WTC11 (cell line): ENCODE results near the gene PTBP2. TPM values are rescaled to one million over a fixed set of nuclear protein-coding genes. Genes with fewer than 3 reads are reported as not detected.
A peak's percentile ranks its signal among the peaks of the same experiment; 100 is the strongest.

Experiments used
- ATAC-seq: fragments of 200-7000 bp; cut with Tn5 transposase; 2 replicates; pipeline ENCODE4 v1.10.0; 2021; ENCODE audit warnings: mild to moderate bottlenecking, moderate library complexity
- CTCF ChIA-PET: fragments of 300-600 bp; sonication (Branson Sonifier 250); formaldehyde crosslinking; loops from one replicate; lab custom pipeline; 2021; ENCODE audit warnings: antibody characterized with exemption; lab: Charles Lee
- POLR2A ChIA-PET: fragments of 350-600 bp; sonication (Branson Sonifier 250); formaldehyde crosslinking; loops from one replicate; lab custom pipeline; 2021; ENCODE audit warnings: antibody characterized with exemption; lab: Charles Lee
- DNase-seq: peaks from one replicate; pipeline ENCODE4 v3.0.0; 2021; ENCODE audit warnings: low spot score
- H3K27ac Mint-ChIP-seq: 2 replicates; pipeline ENCODE4 v1.8.0; 2021; ENCODE audit warnings: mixed read lengths
- H3K27me3 Mint-ChIP-seq: 2 replicates; pipeline ENCODE4 v1.8.0; 2021; ENCODE audit warnings: low read depth, mild to moderate bottlenecking, moderate library complexity, mixed read lengths
- H3K36me3 Mint-ChIP-seq: 2 replicates; pipeline ENCODE4 v1.8.0; 2021; ENCODE audit warnings: mixed read lengths
- H3K4me1 Mint-ChIP-seq: 2 replicates; pipeline ENCODE4 v1.8.0; 2022; ENCODE audit warnings: mixed read lengths
- H3K4me3 Mint-ChIP-seq: 2 replicates; pipeline ENCODE4 v1.8.0; 2021; ENCODE audit warnings: mild to moderate bottlenecking, moderate library complexity, mixed read lengths
- H3K9me3 Mint-ChIP-seq: 2 replicates; pipeline ENCODE4 v1.8.0; 2021; ENCODE audit warnings: mixed read lengths
- ATF3 ChIP-seq: sonication (generic); formaldehyde crosslinking; conservative IDR thresholded peaks from 2 replicates; pipeline ENCODE4 v1.8.1; 2022; ENCODE audit warnings: mild to moderate bottlenecking, missing genetic modification reagents
- ATF6 ChIP-seq: sonication (generic); formaldehyde crosslinking; IDR thresholded peaks from 2 replicates; pipeline ENCODE4 v1.8.1; 2023; ENCODE audit warnings: mild to moderate bottlenecking, missing genetic modification reagents
- CBFB ChIP-seq: sonication (generic); formaldehyde crosslinking; IDR thresholded peaks from 2 replicates; pipeline ENCODE4 v1.8.1; 2022; ENCODE audit warnings: mild to moderate bottlenecking, low read depth, missing genetic modification reagents
- FOXP4 ChIP-seq: sonication (generic); formaldehyde crosslinking; IDR thresholded peaks from 2 replicates; pipeline ENCODE4 v1.8.0; 2022; ENCODE audit warnings: mild to moderate bottlenecking, missing genetic modification reagents
- JAZF1 ChIP-seq: fragments of 250-450 bp; sonication (Bioruptor Pico); IDR thresholded peaks from 2 replicates; pipeline ENCODE4 v1.9.0; 2021; ENCODE audit warnings: moderate library complexity, mild to moderate bottlenecking, inconsistent platforms
- JUN ChIP-seq: sonication (generic); formaldehyde crosslinking; IDR thresholded peaks from 2 replicates; pipeline ENCODE4 v1.8.0; 2023; ENCODE audit warnings: mild to moderate bottlenecking, missing genetic modification reagents
- MAX ChIP-seq: sonication (generic); formaldehyde crosslinking; IDR thresholded peaks from 2 replicates; pipeline ENCODE4 v1.8.0; 2022; ENCODE audit warnings: mild to moderate bottlenecking, missing genetic modification reagents
- ZNF121 ChIP-seq: sonication (generic); formaldehyde crosslinking; IDR thresholded peaks from 2 replicates; pipeline ENCODE4 v1.8.0; 2023; ENCODE audit warnings: missing genetic modification reagents
- ZNF281 ChIP-seq: sonication (generic); formaldehyde crosslinking; IDR thresholded peaks from 2 replicates; pipeline ENCODE4 v1.8.0; 2023; ENCODE audit warnings: mild to moderate bottlenecking, missing genetic modification reagents
- ZNF671 ChIP-seq: fragments of 250-450 bp; sonication (Bioruptor Pico); IDR thresholded peaks from 2 replicates; pipeline ENCODE4 v1.8.0; 2021; ENCODE audit warnings: mild to moderate bottlenecking
- total RNA-seq: library from RNA; stranded (reverse); gene quantifications from 3 replicates; pipeline ENCODE4 v1.2.3, GENCODE V29; 2021
- TF ChIP-seq, protein P1 (sequence below): sonication (generic); formaldehyde crosslinking; IDR thresholded peaks from 2 replicates; pipeline ENCODE4 v1.8.1; 2022; ENCODE audit warnings: missing genetic modification reagents, borderline replicate concordance
- TF ChIP-seq, protein P2 (sequence below): sonication (generic); formaldehyde crosslinking; conservative IDR thresholded peaks from 2 replicates; pipeline ENCODE4 v1.8.1; 2023; ENCODE audit warnings: mild to moderate bottlenecking, low read depth, missing genetic modification reagents, moderate library complexity
- TF ChIP-seq, protein P3 (sequence below): sonication (generic); formaldehyde crosslinking; IDR thresholded peaks from 2 replicates; pipeline ENCODE4 v1.8.1; 2022; ENCODE audit warnings: mild to moderate bottlenecking, missing genetic modification reagents, moderate library complexity, borderline replicate concordance

Gene PTBP2
- total RNA-seq, 1 experiment from 2014 or later = 50.0 TPM

- Mint-ChIP-seq H3K9me3 (0 out of 2 replicates have a peak, but pooled peaks cover 3% of the 10 kb centered on the region), H3K36me3 (peaks cover 16% of the 10 kb centered on the region), H3K27me3 (no peaks in the 10 kb centered on the region), H3K27ac (peak overlapping the region; percentile 2; the same call in 1 of the 2 replicates), H3K4me1 (peaks cover 37% of the 10 kb centered on the region), H3K4me3 (no peak overlapping the region)
- no peak for TF ChIP-seq ATF6 (CRISPR knock-in tag)
- no peak for TF ChIP-seq ATF3 (CRISPR knock-in tag)
- no peak for TF ChIP-seq ZNF671
- TF ChIP-seq JAZF1 (CRISPR knock-in tag) = no peak
- ChIA-PET CTCF (no interaction called here), POLR2A (no interaction called here)
- DNase-seq = no peak
- no peak for ATAC-seq
These were observed 26.0 kb downstream of the PTBP2 start for GRCh38 chr1:96747565-96747964.

- TF ChIP-seq, protein P1, sequence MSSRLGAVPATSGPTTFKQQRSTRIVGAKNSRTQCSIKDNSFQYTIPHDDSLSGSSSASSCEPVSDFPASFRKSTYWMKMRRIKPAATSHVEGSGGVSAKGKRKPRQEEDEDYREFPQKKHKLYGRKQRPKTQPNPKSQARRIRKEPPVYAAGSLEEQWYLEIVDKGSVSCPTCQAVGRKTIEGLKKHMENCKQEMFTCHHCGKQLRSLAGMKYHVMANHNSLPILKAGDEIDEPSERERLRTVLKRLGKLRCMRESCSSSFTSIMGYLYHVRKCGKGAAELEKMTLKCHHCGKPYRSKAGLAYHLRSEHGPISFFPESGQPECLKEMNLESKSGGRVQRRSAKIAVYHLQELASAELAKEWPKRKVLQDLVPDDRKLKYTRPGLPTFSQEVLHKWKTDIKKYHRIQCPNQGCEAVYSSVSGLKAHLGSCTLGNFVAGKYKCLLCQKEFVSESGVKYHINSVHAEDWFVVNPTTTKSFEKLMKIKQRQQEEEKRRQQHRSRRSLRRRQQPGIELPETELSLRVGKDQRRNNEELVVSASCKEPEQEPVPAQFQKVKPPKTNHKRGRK (CRISPR knock-in tag) = no peak
- TF ChIP-seq FOXP4 (CRISPR knock-in tag) = no peak
- no peak for TF ChIP-seq ZNF281 (CRISPR knock-in tag)
- no peak for TF ChIP-seq CBFB
- no peak for TF ChIP-seq ATF6 (CRISPR knock-in tag)
- peaks cover 19% of the 10 kb centered on the region for H3K36me3 Mint-ChIP-seq
- no peak; the same call in 1 of the 2 replicates for ATAC-seq
- no peak for DNase-seq
- no peak overlapping the region for H3K4me3 Mint-ChIP-seq
- no peaks in the 10 kb centered on the region for H3K27me3 Mint-ChIP-seq
- ChIA-PET POLR2A (no interaction called here), CTCF (no interaction called here)
- peak overlapping the region; percentile 16; the same call in 1 of the 2 replicates for H3K27ac Mint-ChIP-seq
- no peaks in the 10 kb centered on the region for H3K9me3 Mint-ChIP-seq
- H3K4me1 Mint-ChIP-seq = peaks cover 37% of the 10 kb centered on the region
These were observed 26.5 kb downstream of the PTBP2 start for GRCh38 chr1:96748078-96748477.

DNA sequence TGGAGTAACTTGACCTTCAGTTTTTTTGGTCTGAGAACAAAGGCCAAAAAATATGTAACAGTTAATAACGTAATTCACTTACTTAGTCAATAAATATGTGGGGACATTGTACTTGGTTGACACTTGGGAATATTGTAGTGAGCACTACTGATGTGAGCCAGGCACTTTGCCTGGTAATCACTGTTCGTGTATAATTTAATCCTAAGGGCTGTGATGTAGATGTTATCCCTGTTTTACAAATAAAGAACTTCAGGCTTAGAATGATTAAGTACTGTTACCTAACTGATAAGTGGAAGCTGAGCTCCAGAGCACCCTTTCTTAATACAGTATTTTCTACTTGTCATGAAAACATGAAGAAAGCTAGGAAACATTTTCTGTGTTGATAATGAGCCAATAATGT is 28.0 kb downstream of the PTBP2 start:
- peaks cover 33% of the 10 kb centered on the region for H3K4me1 Mint-ChIP-seq
- no peak for TF ChIP-seq JUN
- TF ChIP-seq, protein P2, sequence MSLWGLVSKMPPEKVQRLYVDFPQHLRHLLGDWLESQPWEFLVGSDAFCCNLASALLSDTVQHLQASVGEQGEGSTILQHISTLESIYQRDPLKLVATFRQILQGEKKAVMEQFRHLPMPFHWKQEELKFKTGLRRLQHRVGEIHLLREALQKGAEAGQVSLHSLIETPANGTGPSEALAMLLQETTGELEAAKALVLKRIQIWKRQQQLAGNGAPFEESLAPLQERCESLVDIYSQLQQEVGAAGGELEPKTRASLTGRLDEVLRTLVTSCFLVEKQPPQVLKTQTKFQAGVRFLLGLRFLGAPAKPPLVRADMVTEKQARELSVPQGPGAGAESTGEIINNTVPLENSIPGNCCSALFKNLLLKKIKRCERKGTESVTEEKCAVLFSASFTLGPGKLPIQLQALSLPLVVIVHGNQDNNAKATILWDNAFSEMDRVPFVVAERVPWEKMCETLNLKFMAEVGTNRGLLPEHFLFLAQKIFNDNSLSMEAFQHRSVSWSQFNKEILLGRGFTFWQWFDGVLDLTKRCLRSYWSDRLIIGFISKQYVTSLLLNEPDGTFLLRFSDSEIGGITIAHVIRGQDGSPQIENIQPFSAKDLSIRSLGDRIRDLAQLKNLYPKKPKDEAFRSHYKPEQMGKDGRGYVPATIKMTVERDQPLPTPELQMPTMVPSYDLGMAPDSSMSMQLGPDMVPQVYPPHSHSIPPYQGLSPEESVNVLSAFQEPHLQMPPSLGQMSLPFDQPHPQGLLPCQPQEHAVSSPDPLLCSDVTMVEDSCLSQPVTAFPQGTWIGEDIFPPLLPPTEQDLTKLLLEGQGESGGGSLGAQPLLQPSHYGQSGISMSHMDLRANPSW = no peak
- no peak for TF ChIP-seq ZNF121
- TF ChIP-seq MAX (CRISPR knock-in tag) = no peak
- no peak for TF ChIP-seq ATF6 (CRISPR knock-in tag)
- TF ChIP-seq, protein P3, sequence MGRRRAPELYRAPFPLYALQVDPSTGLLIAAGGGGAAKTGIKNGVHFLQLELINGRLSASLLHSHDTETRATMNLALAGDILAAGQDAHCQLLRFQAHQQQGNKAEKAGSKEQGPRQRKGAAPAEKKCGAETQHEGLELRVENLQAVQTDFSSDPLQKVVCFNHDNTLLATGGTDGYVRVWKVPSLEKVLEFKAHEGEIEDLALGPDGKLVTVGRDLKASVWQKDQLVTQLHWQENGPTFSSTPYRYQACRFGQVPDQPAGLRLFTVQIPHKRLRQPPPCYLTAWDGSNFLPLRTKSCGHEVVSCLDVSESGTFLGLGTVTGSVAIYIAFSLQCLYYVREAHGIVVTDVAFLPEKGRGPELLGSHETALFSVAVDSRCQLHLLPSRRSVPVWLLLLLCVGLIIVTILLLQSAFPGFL (CRISPR knock-in tag) = no peak

More for the DNA sequence above, 28.0 kb downstream of the PTBP2 start:
- CTCF ChIA-PET = no interaction called here
- ATAC-seq = no peak
- Mint-ChIP-seq H3K4me3 (no peak overlapping the region), H3K9me3 (peaks cover 10% of the 10 kb centered on the region; the same call in 1 of the 2 replicates), H3K27me3 (no peaks in the 10 kb centered on the region), H3K36me3 (peaks cover 34% of the 10 kb centered on the region), H3K27ac (peak overlapping the region; percentile 30)
- POLR2A ChIA-PET = no interaction called here
- no peak for DNase-seq
